NCI-H146 treated with DMSO at 0.1 percent for 48 hours (cell line): Measurements from ENCODE around the gene DDX19B.
"Not testable (repeated sequence)": the region's sequence is repeated elsewhere in the genome, so short reads cannot be mapped to it uniquely, and the experiment has no call there.

Experiments
- DNase-seq: peaks from one replicate; lab custom pipeline; 2025; ENCODE audit not compliant: unreplicated experiment; lab: John Stamatoyannopoulos, UW

DDX19B gene

DNA sequence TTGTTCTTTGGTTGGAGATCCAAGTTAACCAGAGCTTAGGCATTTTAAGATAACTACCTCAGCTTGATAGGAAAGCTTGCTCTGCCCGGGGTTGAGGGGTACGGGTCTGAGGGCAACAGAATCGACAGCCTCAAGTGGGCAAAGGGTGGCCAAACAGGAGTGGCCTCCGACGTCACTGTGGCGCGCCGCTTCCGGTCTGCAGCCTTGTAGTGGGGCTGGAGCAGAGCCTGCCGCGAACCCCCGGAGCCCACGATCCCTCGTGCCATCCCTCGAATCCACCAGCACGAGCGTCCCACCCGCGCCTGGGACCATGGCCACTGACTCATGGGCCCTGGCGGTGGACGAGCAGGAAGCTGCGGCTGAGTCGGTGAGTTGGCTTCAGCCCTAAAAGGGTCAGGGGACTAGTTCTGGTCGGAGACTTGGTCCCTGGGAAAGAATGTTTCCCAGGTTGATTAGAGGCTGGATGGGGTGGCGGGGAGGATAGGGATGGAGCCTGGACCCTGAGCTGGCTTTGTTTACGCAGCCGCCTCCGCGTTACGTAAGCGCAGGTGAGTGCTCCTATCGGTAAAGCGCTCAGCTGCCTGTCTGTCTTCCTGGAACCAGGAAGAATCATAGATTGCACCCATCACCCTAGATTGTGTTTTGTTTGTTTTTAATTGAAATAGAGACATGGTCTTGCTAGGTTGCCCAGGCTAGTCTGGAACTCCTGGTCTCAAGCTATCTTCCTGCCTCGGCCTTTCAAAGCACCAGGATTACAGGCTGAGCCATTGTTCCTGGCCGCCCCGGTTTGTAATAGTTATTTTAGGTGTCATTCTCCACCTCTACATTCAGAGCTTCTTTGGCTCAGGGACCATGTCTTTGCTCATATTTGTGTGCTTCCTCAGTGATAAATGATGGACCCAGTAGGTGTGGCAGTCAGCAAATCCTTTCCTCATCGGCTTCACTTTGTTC lies at the start of gene DDX19B:
Gene DDX19B (plus strand): TSS at position 199 of the 951 bp plus-strand sequence. CDS start 112 bp downstream, at position 311.
- DNase-seq, result peak; percentile 30

DNA sequence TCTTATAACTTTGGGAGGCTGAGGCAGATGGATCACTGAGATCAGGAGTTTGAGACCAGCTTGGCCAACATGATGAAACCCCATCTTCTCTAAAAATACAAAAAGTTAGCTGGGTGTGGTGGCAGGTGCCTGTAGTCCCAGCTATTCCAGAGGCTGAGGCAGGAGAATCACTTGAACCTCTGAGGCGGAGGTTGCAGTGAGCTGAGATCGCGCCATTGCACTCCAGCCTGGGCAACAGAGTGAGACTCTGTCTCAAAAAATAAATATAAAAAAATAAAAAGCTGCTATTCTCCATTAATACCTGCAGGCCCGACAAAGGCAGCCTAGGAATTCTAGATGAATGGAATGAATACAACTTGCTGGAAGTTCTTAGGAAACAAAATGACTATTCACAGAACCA lies 49.3 kb upstream of the DDX19B start:
- DNase-seq, result not testable (repeated sequence)

DNA sequence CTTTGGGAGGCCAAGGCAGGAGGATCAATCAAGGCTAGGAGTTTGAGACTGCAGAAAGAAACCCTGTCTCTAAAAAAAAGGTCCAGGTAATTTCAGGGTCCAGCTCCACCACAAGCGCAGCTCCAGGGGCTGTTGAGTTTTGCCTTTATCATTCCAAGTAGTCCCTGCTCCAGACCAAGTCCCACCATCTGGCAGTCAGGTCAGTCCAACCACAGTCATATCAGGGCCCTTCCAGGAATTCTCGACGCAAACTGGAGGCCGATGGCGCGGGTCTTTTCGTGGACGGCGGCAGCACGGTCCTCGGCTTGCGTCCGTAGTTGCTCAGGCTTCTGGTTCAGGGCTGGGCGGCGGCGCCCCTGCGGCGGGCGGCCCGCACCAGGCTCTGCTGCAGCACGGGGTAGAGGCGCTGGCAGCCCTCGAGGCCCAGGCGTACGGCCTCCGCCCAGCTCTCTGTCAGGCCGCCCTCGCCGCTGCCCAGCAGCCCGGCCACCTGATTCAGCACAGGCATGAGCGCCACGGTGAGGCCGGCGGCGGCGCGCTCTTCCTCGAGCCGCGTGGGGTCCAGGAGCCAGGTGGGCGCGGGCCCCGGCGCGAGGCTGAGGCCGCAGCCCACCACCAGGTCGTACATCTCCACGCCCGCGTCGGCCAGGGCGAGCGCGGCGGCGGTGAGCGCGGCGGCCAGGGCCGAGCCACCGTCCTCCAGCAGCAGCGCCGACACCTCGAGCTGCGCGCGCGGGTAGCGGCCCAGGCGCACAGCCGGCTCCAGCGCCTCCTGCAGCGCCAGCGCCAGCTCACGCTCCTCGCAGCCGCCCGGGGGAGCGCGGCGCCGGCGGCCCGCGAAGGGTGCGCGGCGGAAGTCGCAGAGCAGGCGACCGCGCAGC lies 48.0 kb upstream of the DDX19B start:
- DNase-seq, result peak; percentile 27

DNA sequence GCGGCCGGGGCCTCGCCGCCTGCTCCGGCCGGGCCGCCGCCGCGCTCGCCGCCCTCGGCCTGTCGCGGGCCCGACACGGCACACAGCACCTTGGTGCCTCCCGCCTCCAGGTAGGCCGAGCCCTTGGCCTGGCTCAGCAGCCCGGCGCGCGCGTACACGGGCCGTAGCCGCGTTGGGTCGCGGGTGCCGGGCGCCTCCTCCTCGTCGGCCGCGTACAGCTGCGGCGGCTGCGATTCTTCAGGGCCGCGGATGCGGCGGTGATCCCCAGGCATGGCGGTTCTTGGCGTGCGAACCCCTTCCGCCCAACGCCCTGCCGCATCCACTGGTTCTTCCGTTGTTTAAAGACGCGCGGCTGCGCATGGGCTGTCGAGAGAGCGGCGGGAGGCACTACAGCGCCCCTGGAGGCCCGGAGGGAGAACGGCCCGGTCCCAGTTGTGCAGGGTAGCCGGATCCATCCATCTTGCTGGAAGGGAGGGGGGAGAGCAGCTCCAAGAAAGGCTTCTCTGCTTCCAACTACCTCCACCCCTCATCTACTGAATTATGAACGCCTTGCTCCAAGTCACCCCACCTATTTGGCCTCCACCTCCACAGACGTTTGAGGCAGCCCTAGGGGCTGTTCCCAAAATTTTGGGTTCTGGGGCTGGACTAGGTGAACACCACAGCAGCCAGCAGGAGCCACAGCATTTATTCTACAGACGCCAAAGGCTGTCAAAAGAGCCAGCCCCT lies 47.2 kb upstream of the DDX19B start, which contains the start of gene EXOSC6:
Gene EXOSC6 (minus strand): TSS at position 312 of the 726 bp plus-strand sequence. CDS start 40 bp downstream, at position 272.
- DNase-seq, result peak; percentile 76

DNA sequence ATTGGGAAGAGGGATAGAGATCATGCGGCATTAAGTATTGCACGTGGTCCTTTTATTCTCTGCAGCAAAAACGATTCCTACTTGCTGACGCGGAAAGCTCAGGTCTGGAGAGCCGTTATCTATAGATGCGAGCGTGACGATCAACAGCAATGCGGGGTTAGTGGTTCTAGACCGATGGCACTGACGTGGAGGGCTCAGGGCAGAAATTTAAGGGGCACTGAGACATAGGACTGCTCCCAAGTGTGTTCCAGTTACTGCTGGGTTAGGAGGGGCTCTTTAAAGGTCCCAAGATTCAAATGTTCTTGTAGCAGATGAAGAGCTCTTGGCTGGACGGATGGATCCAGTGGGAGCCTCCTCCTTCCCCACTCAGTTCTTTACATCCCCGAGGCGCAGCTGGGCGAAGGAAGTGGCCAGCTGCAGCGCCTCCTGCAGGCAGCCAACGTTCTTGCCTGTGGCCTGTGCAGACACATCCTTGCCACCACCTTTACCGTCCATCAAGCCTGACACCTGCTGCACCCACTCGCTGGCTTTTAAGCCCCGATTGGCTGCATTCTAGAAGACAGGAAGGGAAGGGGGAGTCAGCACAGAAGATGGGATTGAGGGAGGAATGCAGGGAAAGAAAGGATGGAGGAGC lies 46.5 kb upstream of the DDX19B start:
- DNase-seq, result no peak

DNA sequence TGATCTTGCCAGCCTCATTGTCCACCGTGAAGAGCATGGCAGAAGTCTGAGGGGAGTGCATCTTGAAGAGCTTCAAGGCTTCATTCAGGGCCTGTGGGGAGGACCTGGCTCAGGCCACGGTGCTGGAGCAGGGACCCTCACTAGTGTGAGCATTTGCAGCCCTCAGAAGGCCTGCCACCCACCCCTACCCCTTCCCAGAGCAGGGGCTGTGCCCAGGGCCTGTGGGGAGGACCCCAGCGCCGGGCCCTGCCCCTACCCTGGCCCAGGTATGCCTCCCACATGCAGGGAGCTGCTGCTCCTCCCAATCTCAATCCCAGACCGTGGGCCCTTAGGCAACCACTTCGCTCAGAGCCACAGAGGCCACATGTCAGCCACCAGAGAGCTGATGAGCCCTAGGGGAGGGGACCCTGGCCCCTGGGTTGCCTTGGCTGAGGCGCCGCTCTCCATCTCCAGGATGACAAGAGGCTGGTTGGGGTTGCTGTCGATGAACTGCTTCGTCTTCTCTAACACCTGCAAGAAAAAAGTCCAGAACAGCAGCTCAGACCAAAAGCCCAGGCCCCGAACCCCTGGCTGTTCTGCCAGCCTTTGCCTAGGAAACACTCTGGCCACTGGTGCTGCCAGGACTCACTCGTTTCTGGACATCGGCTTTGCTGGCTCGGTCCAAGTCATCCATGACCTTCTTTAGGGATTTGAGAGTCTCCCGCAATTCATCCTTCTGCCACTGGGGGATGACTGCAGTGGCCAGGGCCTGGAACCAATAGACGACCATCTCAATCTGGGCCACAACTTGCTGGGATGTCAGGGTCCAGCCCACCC lies 45.5 kb upstream of the DDX19B start:
- no peak for DNase-seq

DNA sequence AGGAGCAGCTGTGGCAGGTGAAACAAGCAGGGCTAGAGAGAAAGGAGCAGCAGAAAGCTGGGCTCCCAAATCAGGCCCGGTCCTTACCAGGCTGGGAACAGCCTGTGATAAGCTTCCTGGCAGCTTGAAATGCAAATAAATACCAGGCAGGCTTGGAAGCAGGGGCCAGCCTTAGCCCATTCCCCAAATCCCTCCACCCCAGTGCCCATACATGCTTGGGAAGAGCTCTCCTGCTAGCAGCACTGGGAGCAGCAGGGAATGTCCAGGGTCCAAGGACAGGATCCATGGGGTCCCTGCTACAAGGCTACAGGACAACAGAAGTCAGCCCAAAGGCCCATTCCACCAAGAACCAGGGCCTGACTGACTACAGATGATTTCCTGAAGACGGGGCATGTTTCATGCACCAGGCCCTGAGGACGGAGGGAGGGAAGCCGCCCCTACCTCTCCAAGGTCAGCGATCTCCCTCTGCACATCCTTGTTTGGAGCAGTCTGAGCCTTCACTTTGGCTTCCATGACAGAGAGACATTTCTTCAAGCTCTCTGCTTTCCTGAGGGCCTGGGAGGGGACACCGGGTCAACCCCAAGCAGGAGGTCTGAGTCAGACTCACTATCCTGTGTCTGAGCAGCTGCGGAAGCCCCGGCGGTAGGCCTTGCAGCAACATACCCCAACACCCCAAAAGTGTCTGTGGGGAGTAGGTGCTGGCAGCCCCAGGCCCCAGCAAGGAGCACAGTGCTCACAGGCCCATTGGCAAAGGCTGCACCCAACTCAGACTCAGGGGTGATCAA lies 44.6 kb upstream of the DDX19B start:
- DNase-seq, result no peak

DNA sequence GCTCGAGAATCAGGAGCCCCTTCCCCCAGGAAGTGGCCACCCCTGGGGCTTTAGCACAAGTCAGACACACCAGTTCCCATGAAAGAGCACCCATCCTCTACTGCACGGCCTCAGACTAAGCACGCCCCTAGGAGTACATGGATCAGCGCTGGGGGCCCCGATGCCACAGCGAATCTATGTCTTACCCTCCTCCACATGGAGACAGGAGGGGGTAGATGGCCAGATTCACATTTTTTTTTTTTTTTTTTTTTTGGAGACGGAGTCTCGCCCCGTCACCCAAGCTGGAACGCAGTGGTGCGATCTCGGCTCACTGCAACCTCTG lies 44.1 kb upstream of the DDX19B start:
- DNase-seq, result no peak

DNA sequence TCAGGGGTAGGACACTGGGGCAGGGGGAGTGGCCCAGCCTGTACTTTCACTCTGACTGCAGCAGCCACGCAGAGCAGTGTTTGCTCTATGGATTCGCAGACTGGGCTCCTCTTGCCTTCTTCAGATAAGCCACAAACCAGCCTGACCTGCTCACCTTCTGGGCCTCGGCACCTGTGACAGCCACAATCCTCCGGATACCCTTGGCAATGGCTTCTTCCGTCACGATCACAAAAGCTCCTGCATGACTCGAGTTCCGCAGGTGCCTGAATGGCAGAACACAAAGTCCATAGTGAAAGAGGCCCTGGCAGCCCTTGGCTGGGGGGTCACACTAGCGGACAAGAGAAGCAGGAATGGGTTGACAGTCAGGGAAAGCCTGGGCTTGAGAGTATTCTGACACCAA lies 43.4 kb upstream of the DDX19B start:
- no peak for DNase-seq

DNA sequence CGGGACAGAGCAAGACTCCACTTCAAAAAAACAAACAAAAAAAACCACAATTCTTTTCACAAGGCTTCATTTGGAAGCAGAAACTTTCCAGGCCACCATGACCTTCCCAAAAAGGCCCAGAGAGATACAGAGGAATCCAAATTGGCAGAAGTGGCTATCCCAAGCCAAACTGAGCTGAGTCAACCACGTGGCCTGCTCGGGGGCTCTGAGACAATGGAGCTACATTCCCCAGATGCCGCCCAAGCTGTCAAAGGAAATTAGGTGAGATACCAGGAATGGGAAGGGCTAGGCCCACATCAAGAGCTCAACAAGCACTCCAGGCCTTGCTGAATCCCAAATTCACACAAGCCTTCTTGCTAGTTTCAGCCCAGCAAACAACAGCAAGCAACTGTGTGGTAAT lies 41.6 kb upstream of the DDX19B start:
- DNase-seq, result no peak

DNA sequence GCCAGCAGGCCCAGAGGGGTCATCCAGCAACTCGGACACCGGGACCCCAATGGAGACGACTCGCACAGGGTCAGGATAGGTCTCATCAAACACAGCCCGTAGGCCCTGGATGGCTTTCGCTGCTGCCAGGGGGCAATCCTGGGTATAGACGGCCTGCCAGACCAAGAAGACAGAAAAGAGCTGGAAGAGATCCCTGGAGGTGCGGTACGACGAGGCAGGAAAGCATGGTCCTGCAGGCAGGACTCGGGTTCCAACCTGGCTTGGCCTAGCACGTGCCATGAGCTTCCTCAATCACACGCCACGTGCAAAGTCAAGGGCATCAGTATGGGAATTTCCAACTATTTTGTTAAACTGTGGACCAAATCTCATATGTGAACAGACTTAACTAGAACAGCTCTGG lies 40.9 kb upstream of the DDX19B start:
- no peak for DNase-seq

DNA sequence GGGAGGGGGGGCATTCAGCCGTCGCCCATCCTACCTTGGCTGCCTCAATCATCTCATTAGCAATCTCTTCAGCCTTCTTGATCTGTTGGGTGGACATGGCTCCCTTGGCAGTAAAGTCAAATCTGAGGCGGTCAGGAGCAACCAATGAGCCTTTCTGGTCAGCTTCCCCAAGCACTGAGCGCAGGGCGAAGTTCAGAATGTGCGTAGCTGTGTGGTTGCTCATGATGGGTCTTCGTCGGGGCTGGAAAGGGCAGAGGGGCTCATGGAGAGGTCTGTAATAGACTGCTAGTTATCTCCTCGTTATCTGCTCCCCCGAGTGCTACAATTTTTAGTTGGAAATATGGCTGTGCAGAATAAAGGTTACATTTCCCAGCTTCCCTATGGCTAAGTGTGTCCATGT lies 40.0 kb upstream of the DDX19B start:
- no peak for DNase-seq

DNA sequence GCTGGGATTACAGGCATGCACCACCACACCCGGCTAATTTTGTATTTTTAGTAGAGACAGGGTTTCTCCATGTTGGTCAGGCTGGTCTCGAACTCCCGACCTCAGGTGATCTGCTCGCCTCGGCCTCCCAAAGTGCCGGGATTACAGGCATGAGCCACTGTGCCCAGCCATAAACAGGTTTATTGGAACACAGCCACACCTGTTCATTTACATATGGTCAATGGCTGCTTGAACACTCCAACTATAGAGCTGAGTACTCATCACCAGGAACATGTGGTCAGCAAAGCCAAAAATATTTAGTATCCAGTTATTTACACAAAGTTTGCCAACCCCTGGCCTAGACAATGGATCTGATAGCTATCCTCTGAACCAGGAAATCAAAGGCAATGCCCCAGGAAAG lies 39.1 kb upstream of the DDX19B start:
- DNase-seq, result not testable (repeated sequence)

DNA sequence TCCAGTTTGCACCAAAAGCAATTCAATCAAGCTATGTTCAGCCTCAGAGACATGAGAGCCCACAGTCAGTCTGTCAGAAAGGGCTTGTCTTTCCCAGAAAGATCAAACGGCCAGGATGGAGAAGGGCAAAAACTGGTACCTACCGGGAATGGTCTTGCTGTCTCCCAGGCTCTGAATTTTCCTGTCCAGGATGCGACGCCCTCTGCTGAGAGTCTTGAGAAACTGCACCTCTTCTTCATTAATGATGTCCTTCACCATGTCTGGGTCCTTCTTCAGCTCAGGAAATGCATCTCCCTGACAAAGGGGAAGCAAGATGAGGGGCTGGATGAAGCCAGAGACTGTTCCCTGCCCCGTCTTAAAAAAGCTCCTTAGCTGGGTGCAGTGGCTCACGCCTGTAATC lies 31.5 kb upstream of the DDX19B start:
- peak; percentile 1 for DNase-seq

DNA sequence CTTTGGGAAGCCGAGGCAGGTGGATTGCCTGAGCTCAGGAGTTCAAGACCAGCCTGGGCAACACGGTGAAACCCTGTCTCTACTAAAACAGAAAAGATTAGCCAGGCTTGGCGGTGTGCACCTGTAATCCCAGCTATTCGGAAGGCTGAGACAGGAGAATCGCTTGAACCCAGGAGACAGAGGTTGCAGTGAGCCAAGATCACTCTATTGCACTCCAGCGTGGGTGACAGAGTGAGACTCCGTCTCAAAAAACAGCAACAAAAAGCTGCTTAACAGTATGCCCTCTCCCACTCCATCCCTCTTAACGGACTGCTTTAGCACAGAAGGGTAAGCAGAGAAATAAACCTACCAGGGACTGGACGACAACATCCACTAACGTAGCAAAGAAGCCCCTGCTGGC lies 31.1 kb upstream of the DDX19B start:
- DNase-seq, result not testable (repeated sequence)

DNA sequence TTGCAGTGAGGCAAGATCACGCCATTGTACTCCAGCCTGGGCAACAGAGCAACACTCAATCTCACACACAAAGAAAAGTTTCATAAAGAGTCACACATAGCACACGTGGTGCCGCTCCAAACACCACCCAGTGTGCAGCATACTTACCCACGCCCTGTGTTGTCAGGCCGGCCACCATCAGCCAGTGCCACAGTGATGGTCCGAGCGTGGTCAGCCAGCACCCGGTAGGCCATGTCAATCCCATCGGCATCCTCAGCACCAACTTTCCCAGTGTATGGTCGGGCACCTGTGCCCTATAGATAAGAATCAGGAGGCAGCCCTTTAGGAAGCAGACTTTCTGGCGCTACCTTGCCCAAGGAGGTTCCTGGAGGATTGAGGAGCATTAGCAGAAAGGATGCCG lies 29.5 kb upstream of the DDX19B start:
- DNase-seq, result no peak

DNA sequence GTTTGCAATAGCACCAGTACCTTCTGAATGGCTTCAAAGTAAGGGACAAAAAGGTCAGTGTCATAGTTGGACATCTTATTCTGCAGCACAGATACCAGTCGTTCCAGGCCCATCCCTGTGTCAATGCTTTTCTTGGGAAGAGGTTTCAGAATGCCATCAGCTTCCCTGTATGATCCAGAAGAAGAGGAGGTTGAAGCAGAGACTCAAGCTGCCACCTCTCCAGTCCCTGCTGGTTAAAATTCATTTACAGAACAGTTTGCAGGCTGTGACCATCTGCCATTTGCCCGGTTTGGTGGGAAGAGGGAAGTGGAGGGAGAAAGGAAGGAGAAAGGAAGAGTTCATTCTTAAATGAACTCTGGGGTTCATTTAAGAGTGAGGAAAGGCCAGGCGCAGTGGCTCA lies 28.8 kb upstream of the DDX19B start:
- no peak for DNase-seq

DNA sequence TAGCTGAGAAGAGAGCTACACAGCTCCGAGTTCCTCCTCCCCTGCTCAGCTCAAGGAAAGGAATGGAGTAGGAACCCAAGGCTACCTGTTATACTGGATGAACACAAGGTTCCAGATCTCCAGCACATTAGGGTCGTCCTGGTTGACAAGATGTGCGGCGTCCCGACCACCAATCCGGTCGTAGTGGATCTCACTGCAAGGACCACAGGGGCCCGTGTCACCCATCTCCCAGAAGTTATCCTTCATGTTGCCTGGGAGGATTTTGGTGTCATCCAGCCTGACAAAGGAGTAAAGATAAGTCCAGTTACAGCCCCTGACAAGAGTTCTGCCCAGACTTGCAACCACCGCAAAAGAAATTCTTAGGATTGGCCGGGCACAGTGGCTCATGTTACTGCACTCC lies 27.3 kb upstream of the DDX19B start:
- DNase-seq, result no peak

DNA sequence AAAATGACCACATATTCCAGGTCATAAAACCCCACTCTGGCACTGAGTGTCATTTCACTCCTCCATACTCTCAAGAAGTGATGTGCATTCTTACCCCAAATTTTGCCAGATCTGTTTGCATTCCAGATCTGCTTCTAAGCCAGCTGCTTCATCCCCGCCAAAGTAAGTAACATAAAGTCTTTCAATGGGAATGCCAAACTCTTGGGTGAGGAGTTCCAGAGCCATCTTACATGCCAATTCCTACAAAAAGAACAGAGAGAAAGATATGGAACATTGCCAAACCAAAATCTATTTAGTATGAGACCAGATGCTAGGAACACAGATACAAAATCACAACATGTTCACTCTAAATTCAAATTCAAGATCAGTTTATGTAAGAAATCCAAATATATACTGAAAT lies 22.6 kb upstream of the DDX19B start:
- DNase-seq, result no peak
